PC-9 (cell line): Measurements from ENCODE around the gene SLC22A14. TPM values are rescaled to one million over a fixed set of nuclear protein-coding genes. Genes with fewer than 3 reads are reported as not detected.

Source experiments
- BruUV-seq: library from RNA; stranded (reverse); fragments of 400-500 nt; replicated peaks from 2 replicates; lab custom pipeline; 2021; lab: Mats Ljungman, UMichigan
- CTCF ChIA-PET: fragments of 300-600 bp; sonication (Branson Sonifier 250); formaldehyde crosslinking; loops from one replicate; lab custom pipeline; 2022; ENCODE audit warnings: antibody characterized with exemption; lab: Charles Lee
- POLR2A ChIA-PET: fragments of 300-600 bp; sonication (Branson Sonifier 250); formaldehyde crosslinking; loops from one replicate; lab custom pipeline; 2022; ENCODE audit warnings: antibody characterized with exemption; ENCODE audit not compliant: unreplicated experiment; lab: Charles Lee
- DNase-seq, 2 experiments: peaks; one replicate each; pipeline versions ENCODE4 v3.0.0 to v3.0.0-alpha.2; 2015 to 2022; ENCODE audit warnings: mixed read lengths in 1 of 2
- H2AFZ ChIP-seq: fragments of 200-600 bp; sonication (generic); 2 replicates; pipeline ENCODE4 v1.8.1; 2017; ENCODE audit warnings: antibody characterized with exemption
- H3F3A ChIP-seq: fragments of 200-600 bp; sonication (generic); 2 replicates; pipeline ENCODE4 v1.8.1; 2017; ENCODE audit warnings: antibody characterized with exemption, mild to moderate bottlenecking, low read depth; ENCODE audit not compliant: insufficient read depth
- H3K27ac ChIP-seq: fragments of 200-600 bp; sonication (generic); 2 replicates; pipeline ENCODE4 v1.6.1; 2016; ENCODE audit warnings: mixed run types
- H3K27me3 ChIP-seq: fragments of 200-600 bp; sonication (generic); 2 replicates; pipeline ENCODE4 v1.6.1; 2016; ENCODE audit warnings: low read depth, mixed run types; ENCODE audit not compliant: insufficient read depth
- H3K36me3 ChIP-seq: fragments of 200-600 bp; sonication (generic); 2 replicates; pipeline ENCODE4 v1.6.1; 2016; ENCODE audit warnings: low read depth, mixed run types
- H3K4me1 ChIP-seq: fragments of 200-600 bp; sonication (generic); replicated peaks from 2 replicates; pipeline ENCODE4 v1.6.1; 2016; ENCODE audit warnings: mixed run types; ENCODE audit not compliant: insufficient read depth
- H3K4me2 ChIP-seq: fragments of 200-600 bp; sonication (generic); 2 replicates; pipeline ENCODE4 v1.6.1; 2017; ENCODE audit warnings: mixed run types
- H3K4me3 ChIP-seq: fragments of 200-600 bp; sonication (generic); 2 replicates; pipeline ENCODE4 v1.6.1; 2016; ENCODE audit warnings: mixed run types
- H3K79me2 ChIP-seq: fragments of 200-600 bp; sonication (generic); 2 replicates; pipeline ENCODE4 v1.6.1; 2017; ENCODE audit warnings: low read depth, mixed run types
- H3K9me2 ChIP-seq: fragments of 200-600 bp; sonication (generic); 2 replicates; pipeline ENCODE4 v1.8.1; 2017; ENCODE audit warnings: mild to moderate bottlenecking; ENCODE audit not compliant: insufficient read depth
- H3K9me3 ChIP-seq: fragments of 200-600 bp; sonication (generic); 2 replicates; pipeline ENCODE4 v1.8.1; 2016; ENCODE audit warnings: low read depth; ENCODE audit not compliant: insufficient read depth
- H4K20me1 ChIP-seq: fragments of 200-600 bp; sonication (generic); 2 replicates; pipeline ENCODE4 v1.8.1; 2017; ENCODE audit not compliant: insufficient read depth
- CTCF ChIP-seq: fragments of 200-600 bp; sonication (generic); conservative IDR thresholded peaks from 2 replicates; pipeline ENCODE4 v1.6.1; 2017; ENCODE audit warnings: mixed run types, antibody characterized with exemption, mild to moderate bottlenecking, moderate library complexity
- EZH2 ChIP-seq: fragments of 200-600 bp; sonication (generic); IDR thresholded peaks from 2 replicates; pipeline ENCODE4 v1.8.0; 2017; ENCODE audit warnings: antibody characterized with exemption, low read depth
- intact Hi-C: fragments of 100-400 bp; cut with micrococcal nuclease; formaldehyde crosslinking; loops from one replicate; pipeline ENCODE4 v1.10.0; 2022; ENCODE audit not compliant: unreplicated experiment
- total RNA-seq: library from RNA; stranded (reverse); gene quantifications from 2 replicates; pipeline ENCODE4 v1.2.3, GENCODE V29; 2021

SLC22A14 gene
- total RNA-seq, 1 experiment from 2014 or later: not detected

GRCh38 chr3:38323060-38323459, 41.0 kb downstream of the SLC22A14 start:
- ChIA-PET CTCF (no interaction called here), POLR2A (no interaction called here)
- H2AFZ ChIP-seq: no peak overlapping the region
- TF ChIP-seq CTCF: no peak
- no peak for TF ChIP-seq EZH2
- H3K4me1 ChIP-seq: peaks cover 3% of the 10 kb centered on the region
- no peak overlapping the region for H3K4me2 ChIP-seq
- H3K79me2 ChIP-seq: no peaks in the 10 kb centered on the region
- no peak for DNase-seq
- no peaks in the 10 kb centered on the region for H3K36me3 ChIP-seq
- BruUV-seq: no TSS peak
- H4K20me1 ChIP-seq: no peaks in the 10 kb centered on the region
- H3F3A ChIP-seq: peaks cover 8% of the 10 kb centered on the region; the same call in 1 of the 2 replicates
- H3K27me3 ChIP-seq: no peaks in the 10 kb centered on the region
- intact Hi-C loops: no loop called here
- no peak overlapping the region for H3K27ac ChIP-seq
- H3K9me2 ChIP-seq: no peaks in the 10 kb centered on the region
- H3K9me3 ChIP-seq: peaks cover 10% of the 10 kb centered on the region
- no peak overlapping the region for H3K4me3 ChIP-seq

- no peaks in the 10 kb centered on the region for H3K36me3 ChIP-seq
- TF ChIP-seq CTCF (no peak), EZH2 (no peak)
- intact Hi-C loops: no loop called here
- H3K4me3 ChIP-seq: no peak overlapping the region
- POLR2A ChIA-PET: no interaction called here
- DNase-seq: no peak
- H3F3A ChIP-seq: peaks cover 10% of the 10 kb centered on the region; the same call in 1 of the 2 replicates
- no peaks in the 10 kb centered on the region for H3K27me3 ChIP-seq
- H3K79me2 ChIP-seq: no peaks in the 10 kb centered on the region
- H3K9me2 ChIP-seq: no peaks in the 10 kb centered on the region
- no peaks in the 10 kb centered on the region for H4K20me1 ChIP-seq
- peaks cover 11% of the 10 kb centered on the region for H3K4me1 ChIP-seq
- H3K9me3 ChIP-seq: peaks cover 13% of the 10 kb centered on the region
- no peak overlapping the region for H2AFZ ChIP-seq
- BruUV-seq: no TSS peak
- H3K27ac ChIP-seq: no peak overlapping the region
- no peak overlapping the region for H3K4me2 ChIP-seq
- CTCF ChIA-PET: no interaction called here
These were observed 43.2 kb downstream of the SLC22A14 start for GRCh38 chr3:38325256-38325655.

GRCh38 chr3:38327335-38328009, 45.4 kb downstream of the SLC22A14 start:
- no TSS peak for BruUV-seq
- DNase-seq: peak; percentile 14 to 72
- Histone ChIP-seq H3K4me1 (peaks cover 11% of the 10 kb centered on the region), H3K9me3 (peaks cover 13% of the 10 kb centered on the region), H3K27ac (peak overlapping the region; percentile 70), H4K20me1 (no peaks in the 10 kb centered on the region), H3K36me3 (no peaks in the 10 kb centered on the region), H3K79me2 (no peaks in the 10 kb centered on the region), H3F3A (peaks cover 10% of the 10 kb centered on the region; the same call in 1 of the 2 replicates), H2AFZ (no peak overlapping the region), H3K27me3 (no peaks in the 10 kb centered on the region), H3K9me2 (no peaks in the 10 kb centered on the region), H3K4me2 (peak overlapping the region; percentile 31; the same call in 1 of the 2 replicates), H3K4me3 (no peak overlapping the region)
- POLR2A ChIA-PET: no interaction called here
- no peak for TF ChIP-seq CTCF
- TF ChIP-seq EZH2: no peak
- CTCF ChIA-PET: no interaction called here
- intact Hi-C loops: no loop called here
